Astrocyte of the cerebellum (primary cell): ENCODE measurements around the gene ZBTB22.

Source experiments
- DNase-seq: peaks from one replicate; pipeline ENCODE4 v3.0.0-alpha.2; 2011; ENCODE audit warnings: low read depth
- H3K4me3 ChIP-seq: 2 replicates; pipeline ENCODE4 v1.5.1; 2011; ENCODE audit warnings: mild to moderate bottlenecking, low read depth, low read length, moderate library complexity
- CTCF ChIP-seq: IDR thresholded peaks from 2 replicates; pipeline ENCODE4 v1.5.1; 2012; ENCODE audit warnings: low read length, low read depth, moderate library complexity, mild to moderate bottlenecking; ENCODE audit errors: missing control alignments
- in situ Hi-C: cut with HindIII; loops from 2 replicates; pipeline ENCODE4 v1.10.0; 2017; ENCODE audit warnings: low sequenced_read_pairs

Gene ZBTB22

GRCh38 chr6:33271117-33271467 lies 46.5 kb downstream of the ZBTB22 start:
- in situ Hi-C loops: no loop called here
- TF ChIP-seq CTCF: peak; percentile 10
- no peak for DNase-seq
- peak overlapping the region; percentile 95 for H3K4me3 ChIP-seq
